ENCODE measurements around the gene CIDEB. TPM values are rescaled to one million over a fixed set of nuclear protein-coding genes. Genes with fewer than 3 reads are reported as not detected.

The CIDEB gene
- polyA plus RNA-seq, 1 donor from 2014 or later, result not detected

GRCh38 chr14:24277071-24277470, 30.7 kb downstream of the CIDEB start:
- TF ChIP-seq REST (IDR thresholded peaks at IDR 0.05; ENCODE audit: borderline replicate concordance) (no peak), CTCF (IDR thresholded peaks at IDR 0.05; ENCODE audit: poor library complexity, severe bottlenecking) (no peak), POLR2AphosphoS5 (IDR thresholded peaks at IDR 0.05) (no peak), TAF1 (IDR thresholded peaks at IDR 0.05; ENCODE audit: low read depth) (no peak), EZH2 (IDR thresholded peaks at IDR 0.05; ENCODE audit: borderline replicate concordance, insufficient read depth, low read length, poor library complexity, severe bottlenecking) (no peak), MXI1 (conservative IDR thresholded peaks at IDR 0.05; ENCODE audit: poor library complexity, severe bottlenecking) (no peak), SMC3 (conservative IDR thresholded peaks at IDR 0.05; ENCODE audit: poor library complexity) (no peak), RAD21 (conservative IDR thresholded peaks at IDR 0.05) (no peak), EP300 (conservative IDR thresholded peaks at IDR 0.05; ENCODE audit: poor library complexity, severe bottlenecking) (no peak)
- Histone ChIP-seq H3K4me3 (ENCODE audit: low read length) (no peak overlapping the region), H3K27me3 (ENCODE audit: insufficient read depth, low read depth, low read length) (no peaks in the 10 kb centered on the region), H3K79me2 (replicated peaks; ENCODE audit: insufficient read depth, low read length) (no peaks in the 10 kb centered on the region), H3K36me3 (ENCODE audit: insufficient read depth, low read length) (no peaks in the 10 kb centered on the region), H3K9me2 (ENCODE audit: insufficient read depth, low read length) (no peaks in the 10 kb centered on the region), H3K27ac (ENCODE audit: low read length) (no peak overlapping the region), H3F3A (ENCODE audit: insufficient read depth, low read length, poor library complexity, severe bottlenecking) (no peaks in the 10 kb centered on the region), H2AFZ (ENCODE audit: low read depth, low read length) (no peak overlapping the region), H3K9me3 (ENCODE audit: low read length) (no peaks in the 10 kb centered on the region), H3K9ac (ENCODE audit: low read length) (no peak overlapping the region), H3K4me2 (ENCODE audit: low read length) (no peak overlapping the region), H4K20me1 (ENCODE audit: insufficient read depth) (no peaks in the 10 kb centered on the region)

- no peak overlapping the region for H3K27ac ChIP-seq (ENCODE audit: low read length)
- no peaks in the 10 kb centered on the region for H4K20me1 ChIP-seq (ENCODE audit: insufficient read depth)
- H3K9ac ChIP-seq (ENCODE audit: low read length), result no peak overlapping the region
- no peaks in the 10 kb centered on the region for H3K9me2 ChIP-seq (ENCODE audit: insufficient read depth, low read length)
- H3K36me3 ChIP-seq (ENCODE audit: insufficient read depth, low read length), result no peaks in the 10 kb centered on the region
- H3F3A ChIP-seq (ENCODE audit: insufficient read depth, low read length, poor library complexity, severe bottlenecking), result no peaks in the 10 kb centered on the region
- no peak overlapping the region for H3K4me2 ChIP-seq (ENCODE audit: low read length)
- H3K4me3 ChIP-seq (ENCODE audit: low read length), result no peak overlapping the region
- H3K27me3 ChIP-seq (ENCODE audit: insufficient read depth, low read depth, low read length), result no peaks in the 10 kb centered on the region
- no peak for TF ChIP-seq MXI1 (conservative IDR thresholded peaks at IDR 0.05; ENCODE audit: poor library complexity, severe bottlenecking)
- TF ChIP-seq CTCF (IDR thresholded peaks at IDR 0.05; ENCODE audit: poor library complexity, severe bottlenecking), result no peak
- TF ChIP-seq SMC3 (conservative IDR thresholded peaks at IDR 0.05; ENCODE audit: poor library complexity), result no peak
- no peak for TF ChIP-seq TAF1 (IDR thresholded peaks at IDR 0.05; ENCODE audit: low read depth)
- no peak for TF ChIP-seq POLR2AphosphoS5 (IDR thresholded peaks at IDR 0.05)
- no peak for TF ChIP-seq EP300 (conservative IDR thresholded peaks at IDR 0.05; ENCODE audit: poor library complexity, severe bottlenecking)
- TF ChIP-seq REST (IDR thresholded peaks at IDR 0.05; ENCODE audit: borderline replicate concordance), result no peak
- H3K79me2 ChIP-seq (replicated peaks; ENCODE audit: insufficient read depth, low read length), result no peaks in the 10 kb centered on the region
- H3K9me3 ChIP-seq (ENCODE audit: low read length), result no peaks in the 10 kb centered on the region
- H2AFZ ChIP-seq (ENCODE audit: low read depth, low read length), result no peak overlapping the region
These were observed 33.7 kb downstream of the CIDEB start for GRCh38 chr14:24274101-24274543.

Data from neural cell (in vitro differentiated cells).